GM15510 (cell line): ENCODE measurements around the gene CCDC78.

ENCODE experiments used
- POLR2A ChIP-seq: IDR thresholded peaks from 3 replicates; pipeline ENCODE4 v1.6.1; 2011; ENCODE audit warnings: borderline replicate concordance; ENCODE audit not compliant: insufficient read length; ENCODE audit errors: extremely low read depth

Gene CCDC78

DNA sequence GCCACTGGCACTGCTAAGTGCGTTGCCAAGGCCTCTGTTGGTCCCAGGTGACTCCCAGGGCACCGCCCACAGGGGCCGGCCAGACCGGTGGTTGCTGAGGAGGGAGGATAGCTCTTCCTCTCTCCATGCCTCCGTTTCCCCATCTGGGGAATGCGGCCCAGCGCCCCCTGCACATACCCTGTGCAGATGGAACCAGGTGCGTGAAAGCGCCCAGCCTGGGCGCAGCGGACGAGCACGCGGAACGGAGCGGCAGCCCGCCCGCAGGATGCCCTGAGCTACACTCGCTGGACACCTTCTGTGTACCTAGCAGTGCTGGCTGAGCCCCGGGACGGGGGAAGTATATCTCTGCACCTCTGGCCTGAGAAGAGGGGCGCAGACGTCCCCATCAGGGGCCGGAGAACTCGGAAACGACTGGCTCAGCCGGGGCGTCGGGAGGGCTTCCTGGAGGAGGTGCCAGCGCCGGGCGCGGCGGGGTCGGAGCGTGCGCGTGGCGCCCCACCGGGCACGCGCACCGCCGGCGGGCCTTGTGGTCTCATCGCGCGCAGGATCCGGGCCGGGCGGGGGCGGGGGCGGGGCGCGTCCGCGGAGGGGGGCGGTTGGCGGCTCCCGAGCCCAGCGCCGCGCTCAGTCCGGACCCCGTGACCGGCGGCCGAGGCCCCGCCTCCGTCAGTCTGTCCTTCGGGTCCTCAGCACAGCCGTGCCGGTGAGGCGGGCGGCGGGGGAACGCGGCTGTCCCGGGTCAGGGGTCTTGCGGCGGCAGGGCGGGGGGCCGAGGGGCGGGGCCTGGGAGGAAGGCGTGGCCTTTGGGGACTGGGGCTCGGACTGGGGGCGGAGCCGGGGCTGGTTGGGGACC is at the start of gene CCDC78, which contains the start of gene HAGHL:
Gene CCDC78, minus strand, starts transcription at position 6 of the 853 bp plus-strand sequence. CDS start 76 bp downstream, outside the sequence.
Gene HAGHL, plus strand, starts transcription at position 669 of the 853 bp plus-strand sequence. CDS start 404 bp downstream, outside the sequence.
- TF ChIP-seq POLR2A, result no peak

DNA sequence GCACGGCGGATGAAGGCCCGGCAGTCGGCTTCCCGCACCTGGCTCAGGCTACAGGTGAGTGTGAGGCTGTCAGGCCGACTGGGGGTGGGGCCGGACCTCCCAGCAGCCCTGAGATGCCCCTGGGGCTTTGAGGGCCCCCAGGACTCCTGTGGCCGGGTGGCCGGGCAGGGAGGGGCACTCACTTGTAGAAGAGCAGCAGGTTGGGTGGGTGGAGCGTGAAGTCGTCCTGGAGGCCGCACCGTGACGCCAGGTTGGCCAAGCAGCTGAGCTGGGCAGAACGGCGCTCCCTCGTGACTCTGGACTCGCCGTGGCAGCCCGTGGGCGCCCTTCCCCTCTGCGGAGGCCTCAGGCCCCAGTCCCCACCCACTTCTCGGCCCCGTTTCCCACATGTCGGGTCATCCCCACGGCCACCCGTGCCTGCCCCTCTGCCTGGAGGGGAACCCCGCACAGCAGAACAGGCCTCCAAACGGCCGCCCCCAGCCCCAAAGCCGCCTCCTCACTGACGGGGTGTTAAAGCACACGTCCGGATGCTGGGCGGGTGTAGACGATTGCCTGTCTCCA is 49.1 kb upstream of the CCDC78 start:
- no peak for TF ChIP-seq POLR2A

DNA sequence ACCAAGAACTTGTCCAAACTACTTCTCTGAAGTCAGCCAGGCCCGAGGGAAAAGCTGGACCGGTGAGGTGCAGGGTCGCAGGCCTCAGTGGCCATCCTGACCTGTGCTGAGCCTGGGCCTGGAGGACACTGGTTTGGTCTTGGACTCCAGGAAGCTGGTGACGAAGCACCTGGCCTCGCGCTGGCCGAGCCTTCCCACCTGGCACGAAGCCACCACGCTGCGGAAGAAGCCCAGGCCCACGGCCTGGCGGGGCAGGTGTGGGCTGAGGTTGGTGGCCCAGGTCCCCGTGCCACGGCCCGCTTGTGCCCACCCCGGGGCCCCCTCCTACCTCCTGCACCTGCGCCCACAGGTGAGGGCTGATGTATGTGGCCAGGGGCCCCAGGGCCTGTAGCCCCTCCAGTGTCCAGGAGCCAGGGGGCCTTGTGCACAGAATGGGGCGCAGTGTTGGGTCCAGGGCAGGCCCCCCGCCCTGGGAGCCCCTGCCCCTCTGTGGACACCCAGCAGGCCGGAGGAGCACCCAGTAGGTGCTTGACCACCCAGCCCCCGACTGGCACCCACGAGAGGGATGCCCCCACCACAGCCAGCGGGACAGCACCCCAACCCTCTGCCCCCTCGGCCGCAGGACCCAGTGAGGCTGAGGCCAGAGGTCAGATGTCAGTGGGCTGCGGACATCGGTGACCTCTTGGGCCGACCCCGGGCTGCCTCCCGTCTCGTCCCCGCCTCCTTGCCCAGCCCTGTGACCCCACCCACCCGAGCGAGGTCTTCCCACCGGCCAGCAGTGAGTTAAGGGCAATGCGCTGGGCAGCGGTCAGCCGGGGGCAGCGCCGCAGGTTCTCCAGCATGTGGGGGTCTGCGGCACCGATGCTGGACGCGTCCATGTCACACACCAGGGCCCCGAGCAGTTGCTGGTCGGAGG is 48.1 kb upstream of the CCDC78 start:
- no peak for TF ChIP-seq POLR2A

DNA sequence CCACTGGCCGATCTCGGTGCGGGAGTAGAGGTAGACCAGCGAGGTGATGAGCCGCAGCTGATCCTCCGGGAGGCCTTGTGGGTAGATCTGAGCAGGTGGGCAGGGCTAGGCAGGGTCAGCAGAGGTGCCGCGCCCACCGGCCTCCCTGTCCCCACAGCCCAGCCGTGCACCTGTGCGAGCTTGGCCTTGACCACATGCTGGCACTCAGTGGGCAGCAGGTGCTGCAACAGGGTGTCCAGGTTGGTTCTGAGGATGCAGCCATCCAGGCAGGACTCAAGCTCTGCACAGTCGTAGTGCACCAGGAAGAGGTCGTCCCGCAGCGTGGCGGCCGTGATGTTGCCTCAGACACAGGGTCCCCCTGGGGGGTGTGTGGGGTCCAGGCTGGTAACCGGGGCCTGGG is 46.7 kb upstream of the CCDC78 start:
- TF ChIP-seq POLR2A, result no peak

DNA sequence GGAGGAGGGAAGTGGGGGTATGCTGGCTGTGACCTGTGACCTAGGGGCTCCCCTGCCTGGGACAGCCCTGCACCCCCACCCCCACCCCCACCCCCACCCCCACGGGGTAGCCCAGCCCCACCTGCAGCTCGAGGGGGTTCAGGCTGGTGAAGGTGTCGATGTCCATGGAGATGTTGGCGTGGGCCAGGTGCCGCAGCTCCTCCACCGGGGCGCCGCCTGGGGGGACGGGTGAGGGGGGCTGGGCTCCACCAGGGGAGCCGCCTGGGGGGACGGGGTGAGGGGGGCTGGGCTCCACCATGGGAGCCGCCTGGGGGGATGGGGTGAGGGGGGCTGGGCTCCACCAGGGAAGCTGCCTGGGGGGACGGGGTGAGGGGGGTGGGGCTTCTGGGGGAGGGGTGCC is 44.2 kb upstream of the CCDC78 start:
- no peak for TF ChIP-seq POLR2A

DNA sequence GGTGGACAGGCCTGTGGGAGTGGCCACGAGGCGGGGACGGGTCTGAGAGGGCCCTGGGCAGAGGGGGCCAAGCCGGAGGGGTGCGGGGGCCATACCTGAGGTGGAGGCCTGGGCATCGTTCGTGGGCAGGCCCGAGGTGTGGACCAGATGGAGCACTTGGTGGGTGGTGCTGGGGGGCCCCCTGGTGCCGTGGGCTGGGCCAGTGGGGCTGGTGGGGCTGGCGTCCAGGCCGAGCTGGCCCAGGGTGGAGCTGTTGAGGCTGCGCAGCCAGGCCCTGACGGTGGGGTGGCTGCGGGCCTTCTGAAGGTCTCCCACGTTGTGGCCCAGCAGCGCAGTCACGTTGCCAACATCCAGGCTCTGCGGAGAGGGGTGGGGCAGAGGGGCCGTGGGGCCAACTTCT is 43.7 kb upstream of the CCDC78 start:
- no peak for TF ChIP-seq POLR2A

DNA sequence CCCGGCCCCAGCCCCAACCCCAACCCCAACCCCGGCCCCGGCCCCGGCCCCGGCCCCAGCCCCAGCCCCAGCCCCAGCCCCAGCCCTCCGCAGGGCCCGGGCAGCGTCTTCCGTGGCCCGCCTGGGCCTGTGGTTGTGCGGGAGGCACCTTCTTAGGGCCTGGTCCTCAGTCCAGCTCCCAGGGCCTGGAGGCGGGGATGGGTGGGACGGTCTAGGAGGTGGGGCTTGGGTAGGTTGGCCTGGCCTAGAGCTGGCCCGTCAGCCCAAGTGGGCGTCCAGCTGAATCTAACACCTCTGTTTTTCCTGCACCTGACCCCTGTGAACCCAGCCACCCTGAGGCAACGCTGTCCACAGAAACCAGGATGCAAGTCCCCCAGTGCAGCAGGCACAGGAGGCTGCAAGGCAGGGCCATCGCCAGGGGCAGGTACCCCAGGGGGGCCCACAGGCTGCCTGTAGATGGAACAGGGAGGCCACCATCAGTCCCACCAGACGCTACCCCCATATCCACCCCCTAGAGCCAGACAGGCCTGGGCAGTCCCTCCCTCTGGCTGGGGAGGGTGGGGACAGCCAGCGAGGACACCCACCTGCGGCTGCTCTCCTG is 43.0 kb upstream of the CCDC78 start:
- TF ChIP-seq POLR2A, result no peak

DNA sequence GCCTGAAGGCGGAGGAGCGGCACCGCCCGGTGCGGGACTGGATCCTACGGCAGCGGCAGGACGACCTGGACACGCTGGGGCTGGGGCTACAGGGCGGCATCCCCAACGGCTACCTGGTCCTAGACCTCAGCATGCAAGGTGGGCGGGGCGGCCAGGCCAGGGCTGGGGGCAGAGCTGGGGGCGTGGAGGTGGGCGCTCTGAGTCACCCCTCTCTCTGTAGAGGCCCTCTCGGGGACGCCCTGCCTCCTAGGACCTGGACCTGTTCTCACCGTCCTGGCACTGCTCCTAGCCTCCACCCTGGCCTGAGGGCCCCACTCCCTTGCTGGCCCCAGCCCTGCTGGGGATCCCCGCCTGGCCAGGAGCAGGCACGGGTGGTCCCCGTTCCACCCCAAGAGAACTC is 42.2 kb upstream of the CCDC78 start:
- no peak for TF ChIP-seq POLR2A

DNA sequence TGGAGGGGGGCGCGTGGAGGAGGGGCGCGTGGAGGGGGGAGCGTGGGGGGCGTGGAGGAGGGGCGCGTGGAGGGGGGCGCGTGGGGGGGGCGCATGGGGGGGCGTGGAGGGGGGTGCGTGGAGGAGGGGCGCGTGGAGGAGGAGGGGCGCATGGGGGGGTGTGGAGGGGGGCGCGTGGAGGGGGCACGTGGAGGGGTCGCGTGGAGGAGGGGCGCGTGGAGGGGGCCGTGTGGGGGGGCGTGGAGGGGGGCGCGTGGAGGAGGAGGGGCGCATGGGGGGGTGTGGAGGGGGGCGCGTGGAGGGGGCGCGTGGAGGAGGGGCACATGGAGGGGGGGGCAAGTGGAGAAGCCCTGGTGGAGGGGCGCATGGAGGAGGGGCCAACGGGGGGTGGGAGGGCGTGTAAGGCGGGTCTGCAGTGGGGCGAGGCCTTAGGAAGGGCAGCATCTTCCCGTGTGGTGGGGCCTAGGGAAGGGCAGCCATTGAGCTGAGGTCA is 41.5 kb upstream of the CCDC78 start:
- TF ChIP-seq POLR2A, result no peak

DNA sequence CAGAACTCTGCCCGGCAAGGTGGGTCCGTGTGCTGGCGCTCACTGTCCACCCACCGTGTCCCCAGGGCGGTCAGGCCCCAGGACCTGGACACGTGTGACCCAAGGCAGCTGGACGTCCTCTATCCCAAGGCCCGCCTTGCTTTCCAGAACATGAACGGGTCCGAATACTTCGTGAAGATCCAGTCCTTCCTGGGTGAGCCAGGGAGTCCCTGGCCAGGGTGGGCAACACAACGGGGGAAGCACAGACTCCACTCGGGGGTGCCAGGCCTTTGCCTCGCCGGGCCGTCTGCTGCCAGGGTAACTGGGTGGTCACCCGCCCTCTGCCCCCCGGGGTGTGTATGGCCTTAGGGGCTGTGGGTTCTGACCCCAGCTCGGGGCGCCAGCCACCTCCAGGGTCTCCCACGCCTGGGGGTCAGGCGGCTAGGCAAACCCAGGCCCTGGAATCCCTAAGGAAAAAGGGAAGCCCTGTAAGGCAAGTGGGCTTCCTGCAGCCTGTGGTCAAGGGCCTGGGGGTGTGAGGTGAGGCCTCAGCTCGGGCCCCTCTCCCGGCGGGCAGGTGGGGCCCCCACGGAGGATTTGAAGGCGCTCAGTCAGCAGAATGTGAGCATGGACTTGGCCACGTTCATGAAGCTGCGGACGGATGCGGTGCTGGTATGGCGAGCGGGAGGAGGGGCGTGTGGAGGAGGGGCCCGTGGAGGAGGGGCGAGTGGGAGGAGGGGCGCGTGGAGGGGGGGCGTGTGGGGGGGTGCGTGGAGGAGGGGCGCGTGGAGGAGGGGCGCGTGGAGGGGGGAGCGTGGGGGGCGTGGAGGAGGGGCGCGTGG is 40.8 kb upstream of the CCDC78 start:
- no peak for TF ChIP-seq POLR2A

DNA sequence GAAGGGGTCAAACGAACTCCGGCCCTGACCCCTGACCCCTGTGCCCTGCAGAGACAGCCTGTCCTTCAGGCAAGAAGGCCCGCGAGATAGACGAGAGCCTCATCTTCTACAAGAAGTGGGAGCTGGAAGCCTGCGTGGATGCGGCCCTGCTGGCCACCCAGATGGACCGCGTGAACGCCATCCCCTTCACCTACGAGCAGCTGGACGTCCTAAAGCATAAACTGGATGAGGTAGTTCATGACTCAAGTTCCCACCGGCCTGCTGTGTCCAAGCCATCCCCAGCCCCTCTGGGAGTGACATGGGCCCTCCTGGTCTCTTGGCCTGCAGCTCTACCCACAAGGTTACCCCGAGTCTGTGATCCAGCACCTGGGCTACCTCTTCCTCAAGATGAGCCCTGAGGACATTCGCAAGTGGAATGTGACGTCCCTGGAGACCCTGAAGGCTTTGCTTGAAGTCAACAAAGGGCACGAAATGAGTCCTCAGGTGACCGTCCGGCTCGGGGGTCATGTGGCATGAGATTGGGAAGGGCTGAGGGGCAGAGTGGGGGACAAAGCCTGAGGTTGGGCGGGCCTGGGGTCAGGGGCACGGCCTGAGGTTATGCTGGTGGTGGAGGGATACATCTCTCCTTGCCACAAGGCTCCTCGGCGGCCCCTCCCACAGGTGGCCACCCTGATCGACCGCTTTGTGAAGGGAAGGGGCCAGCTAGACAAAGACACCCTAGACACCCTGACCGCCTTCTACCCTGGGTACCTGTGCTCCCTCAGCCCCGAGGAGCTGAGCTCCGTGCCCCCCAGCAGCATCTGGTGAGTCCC is 40.0 kb upstream of the CCDC78 start:
- TF ChIP-seq POLR2A, result no peak

DNA sequence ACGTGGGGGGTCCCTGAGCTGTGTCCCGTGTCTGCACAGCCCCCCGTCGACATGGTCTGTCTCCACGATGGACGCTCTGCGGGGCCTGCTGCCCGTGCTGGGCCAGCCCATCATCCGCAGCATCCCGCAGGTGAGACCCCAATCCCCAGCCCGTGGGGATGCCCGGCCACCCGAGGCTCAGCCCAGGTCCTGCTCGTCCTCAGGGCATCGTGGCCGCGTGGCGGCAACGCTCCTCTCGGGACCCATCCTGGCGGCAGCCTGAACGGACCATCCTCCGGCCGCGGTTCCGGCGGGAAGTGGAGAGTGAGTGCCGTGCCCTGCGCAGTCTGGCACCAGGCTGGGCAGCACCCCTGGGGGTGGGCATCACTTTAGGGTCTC is 39.2 kb upstream of the CCDC78 start:
- no peak for TF ChIP-seq POLR2A
